Cardiac fibroblast (primary cell): Measurements from ENCODE around the gene TMEM254.

Source experiments
- DNase-seq, 2 donors: peaks; one replicate each; pipeline versions ENCODE4 v3.0.0 to v3.0.0-alpha.2; 2010; ENCODE audit warnings: low read depth in 2 of 2
- H3K4me3 ChIP-seq, 2 donors: replicated peaks in 1 of 2; 1 replicate in 1 of 2; 2 replicates in 1 of 2; pipeline ENCODE4 v1.5.1; 2011; ENCODE audit warnings: low read depth in 2 of 2, low read length in 2 of 2, mild to moderate bottlenecking in 2 of 2, moderate library complexity in 1 of 2
- CTCF ChIP-seq: IDR thresholded peaks from one replicate; pipeline ENCODE4 v1.5.1; 2011; ENCODE audit warnings: low read depth, mild to moderate bottlenecking, low read length, inconsistent platforms

Gene TMEM254

GRCh38 chr10:80100861-80101695 lies 22.6 kb downstream of the TMEM254 start:
- no peak overlapping the region for H3K4me3 ChIP-seq
- no peak for DNase-seq
- TF ChIP-seq CTCF = no peak

GRCh38 chr10:80104066-80104926 lies 25.8 kb downstream of the TMEM254 start:
- no peak for TF ChIP-seq CTCF
- peak; percentile 68 to 91 for DNase-seq
- H3K4me3 ChIP-seq = no peak overlapping the region

GRCh38 chr10:80108576-80109239 lies 30.2 kb downstream of the TMEM254 start:
- peak in 1 of 2 donors; percentile 17 for DNase-seq
- H3K4me3 ChIP-seq = no peak overlapping the region
- TF ChIP-seq CTCF = no peak

- DNase-seq = peak in 1 of 2 donors; percentile 22
- no peak for TF ChIP-seq CTCF
- no peak overlapping the region for H3K4me3 ChIP-seq
Measured at GRCh38 chr10:80110986-80111385, 32.5 kb downstream of the TMEM254 start.

GRCh38 chr10:80118669-80119068 lies 40.2 kb downstream of the TMEM254 start:
- TF ChIP-seq CTCF = no peak
- H3K4me3 ChIP-seq = no peak overlapping the region
- no peak for DNase-seq

- peak in 1 of 2 donors; percentile 14 for DNase-seq
- no peak overlapping the region for H3K4me3 ChIP-seq
- no peak for TF ChIP-seq CTCF
Measured at GRCh38 chr10:80122110-80122710, 43.7 kb downstream of the TMEM254 start.
